Posterior vena cava (tissue), 2 donors: Measurements from ENCODE around the gene TIA1. TPM values are rescaled to one million over a fixed set of nuclear protein-coding genes. Genes with fewer than 3 reads are reported as not detected.
"Not testable (repeated sequence)": the region's sequence is repeated elsewhere in the genome, so short reads cannot be mapped to it uniquely, and the experiment has no call there.

Source experiments
- DNase-seq: peaks from one replicate; pipeline ENCODE4 v3.0.0-alpha.2; 2020; ENCODE audit warnings: low spot score
- intact Hi-C, 2 donors: fragments of 100-400 bp; cut with DNase I; formaldehyde crosslinking; loops; one replicate each; pipeline versions ENCODE4 v1.14.1 to v1.14.2; 2022 to 2023
- long read RNA-seq, 2 donors: library from polyadenylated mRNA; unstranded; transcript quantifications; one replicate each; pipeline ENCODE4 v2.0.0, GENCODE V29; 2020 to 2021
- total RNA-seq, 2 donors: library from RNA; stranded (reverse); fragmentation: NEBNext Ultra II Directional; extraction: Animal tissue kit (Norgen Biotek cat#: 25700); gene quantifications; one replicate each; pipeline ENCODE4 v1.2.1, GENCODE V29; 2021
- donor health status: DM: yes; HTN: yes; CAD: no.
- donor health status: DM: yes; HTN: yes; CAD: no.

Gene TIA1
- total RNA-seq = 10 to 100 TPM; 53.4 to 77.3 TPM
- long read RNA-seq, donor 1, full-length matches to known transcripts = 3 of 15 reads
- long read RNA-seq, donor 1, partial matches to known transcripts = 0 of 15 reads
- long read RNA-seq, donor 1, other reads (novel, unspliced or antisense) = 12 of 15 reads
- long read RNA-seq, donor 2, full-length matches to known transcripts = 10 of 17 reads
- long read RNA-seq, donor 2, partial matches to known transcripts = 4 of 17 reads
- long read RNA-seq, donor 2, other reads (novel, unspliced or antisense) = 3 of 17 reads

- intact Hi-C loops = no loop called here
- DNase-seq = peak; percentile 99
These were observed at the start of gene TIA1 for GRCh38 chr2:70248181-70248847. TIA1 (minus strand) TSS chr2:70248628; CDS start chr2:70248430, 198 bp downstream.

- intact Hi-C loops = loop anchor here in 1 of 2 donors (10.0 kb wide), 1 partner anchor 1503 kb away; no protein-coding TSS in a partner anchor
- DNase-seq = not testable (repeated sequence)
These were observed 49.4 kb upstream of the TIA1 start for GRCh38 chr2:70297828-70298227.

GRCh38 chr2:70283500-70284191, 35.2 kb upstream of the TIA1 start:
- no peak for DNase-seq
- intact Hi-C loops = no loop called here

- intact Hi-C loops = no loop called here
- no peak for DNase-seq
These were observed 34.0 kb upstream of the TIA1 start for GRCh38 chr2:70282439-70282838.

GRCh38 chr2:70280242-70280798, 31.9 kb upstream of the TIA1 start:
- intact Hi-C loops = no loop called here
- DNase-seq = no peak

GRCh38 chr2:70270323-70270722, 21.9 kb upstream of the TIA1 start:
- no peak for DNase-seq
- intact Hi-C loops = no loop called here

GRCh38 chr2:70269422-70270302, 21.2 kb upstream of the TIA1 start:
- DNase-seq, intact Hi-C loops: not testable (repeated sequence)

- DNase-seq, intact Hi-C loops: not testable (repeated sequence)
These were observed 18.5 kb upstream of the TIA1 start for GRCh38 chr2:70266925-70267324.

- no peak for DNase-seq
- intact Hi-C loops = no loop called here
These were observed 13.1 kb upstream of the TIA1 start for GRCh38 chr2:70261501-70261900.

GRCh38 chr2:70258532-70258875, 10.1 kb upstream of the TIA1 start:
- DNase-seq = peak; percentile 91
- intact Hi-C loops = no loop called here

- no peak for DNase-seq
- intact Hi-C loops = no loop called here
These were observed 7.3 kb upstream of the TIA1 start for GRCh38 chr2:70255637-70256314.

- DNase-seq = no peak
- intact Hi-C loops = no loop called here
These were observed 2.0 kb upstream of the TIA1 start for GRCh38 chr2:70250434-70250833.

GRCh38 chr2:70247364-70248180, 856 bp downstream of the TIA1 start:
- no peak for DNase-seq
- intact Hi-C loops = no loop called here

GRCh38 chr2:70243806-70244584, 4.4 kb downstream of the TIA1 start:
- intact Hi-C loops = no loop called here
- no peak for DNase-seq

- intact Hi-C loops = no loop called here
These were observed 5.9 kb downstream of the TIA1 start for GRCh38 chr2:70242552-70242951.

GRCh38 chr2:70241340-70241739, 7.1 kb downstream of the TIA1 start:
- no peak for DNase-seq
- intact Hi-C loops = no loop called here

More at GRCh38 chr2:70242552-70242951, 5.9 kb downstream of the TIA1 start:
- no peak for DNase-seq

GRCh38 chr2:70240599-70240998, 7.8 kb downstream of the TIA1 start:
- intact Hi-C loops = no loop called here

More at GRCh38 chr2:70240599-70240998, 7.8 kb downstream of the TIA1 start:
- no peak for DNase-seq
